Left ventricle myocardium inferior (tissue), 1 donor: ENCODE results near the gene UCKL1. TPM values are rescaled to one million over a fixed set of nuclear protein-coding genes. Genes with fewer than 3 reads are reported as not detected.

Source experiments
- DNase-seq: peaks from one replicate; pipeline ENCODE4 v3.0.0-alpha.2; 2020
- H3K27ac ChIP-seq: fragments of 200-600 bp; replicated peaks from 2 replicates; pipeline ENCODE4 v1.8.0; 2021
- H3K27me3 ChIP-seq: fragments of 200-600 bp; 2 replicates; pipeline ENCODE4 v1.8.0; 2021; ENCODE audit warnings: low read depth
- H3K36me3 ChIP-seq: fragments of 200-600 bp; 2 replicates; pipeline ENCODE4 v1.8.0; 2021
- H3K4me1 ChIP-seq: fragments of 200-600 bp; 2 replicates; pipeline ENCODE4 v1.8.0; 2021
- H3K4me3 ChIP-seq: fragments of 200-600 bp; 2 replicates; pipeline ENCODE4 v1.8.0; 2021; ENCODE audit warnings: mild to moderate bottlenecking, moderate library complexity
- H3K9me3 ChIP-seq: fragments of 200-600 bp; replicated peaks from 2 replicates; pipeline ENCODE4 v1.8.0; 2021
- CTCF ChIP-seq: fragments of 200-600 bp; IDR thresholded peaks from 2 replicates; pipeline ENCODE4 v1.8.0; 2021; ENCODE audit warnings: antibody characterized with exemption, mild to moderate bottlenecking, borderline replicate concordance
- intact Hi-C: fragments of 100-400 bp; cut with micrococcal nuclease; formaldehyde crosslinking; loops from one replicate; pipeline ENCODE4 v1.11.0; 2022
- total RNA-seq: library from RNA; stranded (reverse); fragmentation: NEBNext Ultra II Directional; extraction: Animal tissue kit (Norgen Biotek cat#: 25700); gene quantifications from one replicate; pipeline ENCODE4 v1.2.1, GENCODE V29; 2021
- donor health status: DM: no; HTN: yes; CAD: no; lungs with severe emphysema.

Gene UCKL1
- total RNA-seq, 1 donor from 2014 or later, result 41.0 TPM

GRCh38 chr20:63982937-63983336, 26.7 kb upstream of the UCKL1 start:
- no peak for TF ChIP-seq CTCF
- intact Hi-C loops, result no loop called here

GRCh38 chr20:63980806-63981728, 24.9 kb upstream of the UCKL1 start, which contains the start of gene PRPF6:
PRPF6 (plus strand) TSS chr20:63981132; CDS start chr20:63981246, 114 bp downstream.
- peak within 1 kb of the TSS; percentile 96 for H3K4me3 ChIP-seq
- TF ChIP-seq CTCF, result peak; percentile 87
- H3K4me1 ChIP-seq, result peaks cover 52% of the 10 kb centered on the region
- no peaks in the 10 kb centered on the region for H3K9me3 ChIP-seq
- intact Hi-C loops, result no loop called here
- peak; percentile 94 for DNase-seq
- H3K27me3 ChIP-seq, result no peaks in the 10 kb centered on the region
- peaks cover 31% of the 10 kb centered on the region for H3K36me3 ChIP-seq
- peak within 1 kb of the TSS; percentile 91 for H3K27ac ChIP-seq

More at GRCh38 chr20:63982937-63983336, 26.7 kb upstream of the UCKL1 start:
- Histone ChIP-seq H3K27me3 (no peaks in the 10 kb centered on the region), H3K4me3 (no peak overlapping the region), H3K9me3 (no peaks in the 10 kb centered on the region), H3K27ac (no peak overlapping the region), H3K4me1 (peaks cover 50% of the 10 kb centered on the region), H3K36me3 (peaks cover 49% of the 10 kb centered on the region)
- no peak for DNase-seq

GRCh38 chr20:63980317-63980805, 24.1 kb upstream of the UCKL1 start:
- H3K9me3 ChIP-seq, result no peaks in the 10 kb centered on the region
- H3K4me1 ChIP-seq, result peaks cover 52% of the 10 kb centered on the region
- TF ChIP-seq CTCF, result no peak
- peak overlapping the region; percentile 96 for H3K4me3 ChIP-seq
- peak overlapping the region; percentile 91 for H3K27ac ChIP-seq
- peaks cover 24% of the 10 kb centered on the region for H3K36me3 ChIP-seq
- no peaks in the 10 kb centered on the region for H3K27me3 ChIP-seq
- intact Hi-C loops, result no loop called here
- DNase-seq, result no peak

GRCh38 chr20:63979557-63980316, 23.5 kb upstream of the UCKL1 start, which contains the start of gene SAMD10:
SAMD10 (minus strand) TSS chr20:63979642; CDS start chr20:63979467, 175 bp downstream.
- intact Hi-C loops, result no loop called here
- peaks cover 52% of the 10 kb centered on the region for H3K4me1 ChIP-seq
- H3K27ac ChIP-seq, result peak within 1 kb of the TSS; percentile 91
- no peaks in the 10 kb centered on the region for H3K9me3 ChIP-seq
- peak; percentile 35 for TF ChIP-seq CTCF
- DNase-seq, result no peak
- H3K36me3 ChIP-seq, result peaks cover 18% of the 10 kb centered on the region
- H3K27me3 ChIP-seq, result no peaks in the 10 kb centered on the region
- H3K4me3 ChIP-seq, result peak within 1 kb of the TSS; percentile 96

GRCh38 chr20:63979229-63979556, 23.0 kb upstream of the UCKL1 start:
- Histone ChIP-seq H3K36me3 (peaks cover 12% of the 10 kb centered on the region), H3K27ac (peak overlapping the region; percentile 91), H3K4me1 (peaks cover 56% of the 10 kb centered on the region), H3K4me3 (peak overlapping the region; percentile 96), H3K9me3 (no peaks in the 10 kb centered on the region), H3K27me3 (no peaks in the 10 kb centered on the region)
- TF ChIP-seq CTCF, result no peak
- intact Hi-C loops, result no loop called here
- DNase-seq, result no peak
